OCI-LY7 (cell line): ENCODE data around the gene SNX27.

Source experiments
- EZH2phosphoT487 ChIP-seq: fragments of 200-600 bp; sonication (generic); IDR thresholded peaks from 2 replicates; pipeline ENCODE4 v1.6.1; 2018; ENCODE audit warnings: low read depth, borderline replicate concordance, mild to moderate bottlenecking, mixed run types, antibody characterized with exemption, low read length, moderate library complexity, mixed read lengths
- TF ChIP-seq, protein P1 (sequence below): fragments of 200-600 bp; sonication (generic); conservative IDR thresholded peaks from 2 replicates; pipeline ENCODE4 v1.5.1; 2014; ENCODE audit warnings: mild to moderate bottlenecking, antibody characterized with exemption, low read length, moderate library complexity, mixed read lengths

DNA sequence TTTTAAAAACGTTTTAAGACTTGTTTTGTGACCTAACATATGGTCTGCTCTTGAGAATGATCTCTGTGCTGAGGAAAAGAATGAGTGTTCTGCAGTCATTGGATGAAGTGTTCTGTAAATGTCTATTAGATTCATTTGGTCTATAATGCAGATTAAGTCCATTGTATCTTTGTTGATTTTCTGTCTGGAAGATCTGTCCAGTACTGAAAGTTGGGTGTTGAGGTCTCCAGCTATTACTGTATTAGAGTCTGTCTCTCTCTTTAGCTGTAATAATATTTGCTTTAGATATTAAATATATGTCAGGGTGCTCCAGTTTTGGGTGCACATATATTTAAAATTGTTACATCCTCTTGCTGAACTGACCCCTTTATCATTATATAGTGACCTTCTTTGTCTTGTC, 61.6 kb downstream of the SNX27 start:
- TF ChIP-seq, protein P1, sequence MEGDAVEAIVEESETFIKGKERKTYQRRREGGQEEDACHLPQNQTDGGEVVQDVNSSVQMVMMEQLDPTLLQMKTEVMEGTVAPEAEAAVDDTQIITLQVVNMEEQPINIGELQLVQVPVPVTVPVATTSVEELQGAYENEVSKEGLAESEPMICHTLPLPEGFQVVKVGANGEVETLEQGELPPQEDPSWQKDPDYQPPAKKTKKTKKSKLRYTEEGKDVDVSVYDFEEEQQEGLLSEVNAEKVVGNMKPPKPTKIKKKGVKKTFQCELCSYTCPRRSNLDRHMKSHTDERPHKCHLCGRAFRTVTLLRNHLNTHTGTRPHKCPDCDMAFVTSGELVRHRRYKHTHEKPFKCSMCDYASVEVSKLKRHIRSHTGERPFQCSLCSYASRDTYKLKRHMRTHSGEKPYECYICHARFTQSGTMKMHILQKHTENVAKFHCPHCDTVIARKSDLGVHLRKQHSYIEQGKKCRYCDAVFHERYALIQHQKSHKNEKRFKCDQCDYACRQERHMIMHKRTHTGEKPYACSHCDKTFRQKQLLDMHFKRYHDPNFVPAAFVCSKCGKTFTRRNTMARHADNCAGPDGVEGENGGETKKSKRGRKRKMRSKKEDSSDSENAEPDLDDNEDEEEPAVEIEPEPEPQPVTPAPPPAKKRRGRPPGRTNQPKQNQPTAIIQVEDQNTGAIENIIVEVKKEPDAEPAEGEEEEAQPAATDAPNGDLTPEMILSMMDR = no peak
- no peak for TF ChIP-seq EZH2phosphoT487
